ENCODE data around the gene C1R.
"Not testable (repeated sequence)": the region's sequence is repeated elsewhere in the genome, so short reads cannot be mapped to it uniquely, and the experiment has no call there.

Gene C1R

DNA sequence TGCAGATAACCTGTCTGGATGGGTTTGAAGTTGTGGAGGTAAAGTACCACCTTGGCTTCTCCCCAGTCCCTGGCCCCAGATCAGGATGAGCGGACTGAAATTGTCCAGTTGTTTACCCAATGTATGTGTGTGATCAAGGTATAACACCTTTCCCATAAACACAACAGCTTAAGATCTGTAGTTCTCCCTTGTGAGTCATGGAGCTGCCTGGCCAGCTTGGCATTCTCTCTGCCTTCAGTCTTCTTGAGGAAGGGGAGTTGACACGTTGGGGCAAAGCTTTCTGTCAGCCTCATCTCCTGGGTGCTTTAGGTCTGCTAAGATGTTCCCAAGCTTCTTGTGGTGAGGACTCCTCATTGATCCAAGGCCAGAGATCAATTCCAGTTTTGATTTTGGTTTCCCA is 25.6 kb downstream of the C1R start:
- DNase-seq (no peak), ATAC-seq (replicated peaks) (no peak)
- Mint-ChIP-seq H3K4me1 (ENCODE audit: low read depth in 2 of 2) (no peaks in the 10 kb centered on the region), H3K27me3 (peaks cover 33 to 58% of the 10 kb centered on the region in 2 donors), H3K36me3 (ENCODE audit: insufficient read depth) (no peaks in the 10 kb centered on the region), H3K4me3 (no peak overlapping the region), H3K27ac (no peak overlapping the region), H3K9me3 (no peaks in the 10 kb centered on the region)

DNA sequence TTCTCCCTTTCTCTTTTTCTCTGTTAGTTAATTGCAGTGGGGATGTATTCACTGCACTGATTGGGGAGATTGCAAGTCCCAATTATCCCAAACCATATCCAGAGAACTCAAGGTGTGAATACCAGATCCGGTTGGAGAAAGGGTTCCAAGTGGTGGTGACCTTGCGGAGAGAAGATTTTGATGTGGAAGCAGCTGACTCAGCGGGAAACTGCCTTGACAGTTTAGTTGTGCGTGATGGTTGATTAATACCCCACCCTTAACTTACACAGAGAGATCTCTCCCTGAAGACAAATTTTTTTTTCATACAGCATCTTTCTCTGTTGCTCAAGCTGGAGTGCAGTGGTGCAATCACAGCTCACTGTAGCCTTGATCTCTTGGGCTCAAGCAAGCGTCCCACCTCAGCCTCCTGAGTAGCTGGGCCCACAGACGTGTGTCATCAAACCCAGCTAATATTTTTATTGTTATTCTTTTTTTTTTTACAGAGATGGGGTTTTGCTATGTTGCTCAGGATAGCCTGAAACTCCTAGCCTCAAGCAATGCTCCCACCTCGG is 27.1 kb downstream of the C1R start:
- Mint-ChIP-seq H3K4me3 (no peak overlapping the region), H3K4me1 (ENCODE audit: low read depth in 2 of 2) (no peaks in the 10 kb centered on the region), H3K27me3 (peaks cover 42 to 58% of the 10 kb centered on the region in 2 donors), H3K36me3 (ENCODE audit: insufficient read depth) (no peaks in the 10 kb centered on the region), H3K27ac (no peak overlapping the region), H3K9me3 (no peaks in the 10 kb centered on the region)
- ATAC-seq (replicated peaks), result no peak
- no peak for DNase-seq

- peaks cover 45 to 58% of the 10 kb centered on the region in 2 donors for H3K27me3 Mint-ChIP-seq
- H3K4me1 Mint-ChIP-seq (ENCODE audit: low read depth in 2 of 2), result no peaks in the 10 kb centered on the region
- no peak for ATAC-seq (replicated peaks)
These were observed 27.7 kb downstream of the C1R start for GRCh38 chr12:7064516-7064915.

DNA sequence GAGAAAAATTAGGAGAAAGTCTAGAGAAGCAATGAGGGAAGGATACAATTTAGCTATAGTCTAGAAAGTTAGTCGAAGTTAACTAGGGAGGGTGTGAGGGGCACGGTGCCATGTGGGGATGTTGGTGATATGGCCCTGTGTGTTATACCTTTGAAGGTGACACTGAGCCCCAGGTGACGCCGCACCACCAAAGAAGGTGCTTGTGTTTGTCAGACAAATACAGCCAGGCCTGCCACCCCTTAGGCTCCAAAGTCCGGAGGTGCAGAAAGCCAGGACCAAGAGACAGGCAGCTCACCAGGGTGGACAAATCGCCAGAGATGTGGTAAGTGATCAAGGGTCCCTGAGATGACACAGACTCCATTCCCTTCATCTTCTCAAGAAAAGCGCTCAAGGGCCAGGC is 30.6 kb downstream of the C1R start:
- no peak for ATAC-seq (replicated peaks)
- peaks cover 48 to 62% of the 10 kb centered on the region in 2 donors for H3K27me3 Mint-ChIP-seq

More at GRCh38 chr12:7064516-7064915, 27.7 kb downstream of the C1R start:
- H3K27ac Mint-ChIP-seq, result no peak overlapping the region
- no peak overlapping the region for H3K4me3 Mint-ChIP-seq
- no peak for DNase-seq
- no peaks in the 10 kb centered on the region for H3K9me3 Mint-ChIP-seq
- H3K36me3 Mint-ChIP-seq (ENCODE audit: insufficient read depth), result no peaks in the 10 kb centered on the region

GRCh38 chr12:7061138-7061537 is 31.1 kb downstream of the C1R start:
- DNase-seq, result no peak
- ATAC-seq (replicated peaks), result no peak
- Mint-ChIP-seq H3K4me1 (ENCODE audit: low read depth in 2 of 2) (no peaks in the 10 kb centered on the region), H3K9me3 (no peaks in the 10 kb centered on the region), H3K27me3 (peaks cover 50 to 63% of the 10 kb centered on the region in 2 donors), H3K36me3 (ENCODE audit: insufficient read depth) (no peaks in the 10 kb centered on the region), H3K27ac (no peak overlapping the region), H3K4me3 (no peak overlapping the region)

More for the DNA sequence above, 30.6 kb downstream of the C1R start:
- no peaks in the 10 kb centered on the region for H3K36me3 Mint-ChIP-seq (ENCODE audit: insufficient read depth)
- H3K4me3 Mint-ChIP-seq, result no peak overlapping the region
- no peaks in the 10 kb centered on the region for H3K9me3 Mint-ChIP-seq
- DNase-seq, result no peak
- no peaks in the 10 kb centered on the region for H3K4me1 Mint-ChIP-seq (ENCODE audit: low read depth in 2 of 2)
- H3K27ac Mint-ChIP-seq, result no peak overlapping the region

GRCh38 chr12:7060353-7060954 is 31.8 kb downstream of the C1R start, which contains the start of gene C1S:
Gene C1S, plus strand, starts transcription at chr12:7060718. Its CDS starts 1,195 bp downstream, at chr12:7061913.
- Mint-ChIP-seq H3K4me3 (no peak within 1 kb of the TSS), H3K27ac (no peak within 1 kb of the TSS), H3K27me3 (peaks cover 52 to 70% of the 10 kb centered on the region in 2 donors), H3K36me3 (ENCODE audit: insufficient read depth) (no peaks in the 10 kb centered on the region), H3K4me1 (ENCODE audit: low read depth in 2 of 2) (no peaks in the 10 kb centered on the region), H3K9me3 (no peaks in the 10 kb centered on the region)
- ATAC-seq (replicated peaks) (no peak), DNase-seq (no peak)

DNA sequence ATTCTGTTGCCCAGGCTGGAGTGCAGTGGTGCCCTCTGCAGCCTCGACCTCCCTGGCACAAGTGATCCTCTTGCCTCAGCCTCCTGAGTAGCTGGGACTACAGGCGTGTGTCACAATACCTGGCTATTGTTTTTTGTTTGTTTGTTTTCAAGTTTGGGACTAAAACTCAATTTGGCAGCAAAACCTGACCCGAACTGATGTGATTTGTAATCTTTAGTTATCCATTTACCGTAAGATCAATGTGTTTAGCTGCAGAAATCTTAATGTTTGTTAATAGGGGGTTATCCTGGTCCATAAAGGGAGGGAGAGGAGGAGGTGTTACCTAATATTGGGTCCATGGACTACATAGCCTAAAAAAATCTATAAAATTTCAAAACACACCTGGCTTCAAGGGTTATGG is 32.5 kb downstream of the C1R start:
- no peak for DNase-seq
- ATAC-seq (replicated peaks), result no peak
- H3K4me1 Mint-ChIP-seq (ENCODE audit: low read depth in 2 of 2), result no peaks in the 10 kb centered on the region
- no peaks in the 10 kb centered on the region for H3K36me3 Mint-ChIP-seq (ENCODE audit: insufficient read depth)
- H3K9me3 Mint-ChIP-seq, result no peaks in the 10 kb centered on the region
- H3K4me3 Mint-ChIP-seq, result no peak overlapping the region
- no peak overlapping the region for H3K27ac Mint-ChIP-seq
- peaks cover 58 to 77% of the 10 kb centered on the region in 2 donors for H3K27me3 Mint-ChIP-seq

DNA sequence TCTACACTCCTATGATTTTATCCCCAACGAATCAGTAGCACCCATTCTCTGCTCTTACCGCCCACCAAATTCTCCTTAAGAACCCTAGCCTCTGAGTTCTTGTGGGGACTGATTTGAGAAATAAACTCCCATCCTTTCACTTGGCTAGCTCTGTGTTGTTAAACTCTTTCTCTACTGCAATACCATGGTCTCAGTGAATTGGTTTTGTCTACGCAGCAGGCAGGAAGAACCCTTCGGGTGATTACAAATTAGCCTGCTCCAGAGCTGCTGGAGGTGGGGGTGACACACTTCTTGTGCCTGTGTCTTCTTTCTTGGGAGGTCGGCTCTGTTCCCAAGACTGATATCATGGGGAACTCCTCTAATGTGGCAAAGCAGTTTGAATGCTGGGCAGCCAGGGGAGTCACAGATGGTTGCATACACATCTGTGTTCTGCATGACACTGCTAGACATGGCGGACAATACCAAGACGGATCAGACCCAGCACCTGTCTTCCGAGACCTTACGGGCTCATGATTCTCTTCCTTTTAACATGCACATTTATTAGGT is 33.3 kb downstream of the C1R start:
- H3K4me3 Mint-ChIP-seq, result no peak overlapping the region
- no peaks in the 10 kb centered on the region for H3K36me3 Mint-ChIP-seq (ENCODE audit: insufficient read depth)
- no peaks in the 10 kb centered on the region for H3K4me1 Mint-ChIP-seq (ENCODE audit: low read depth in 2 of 2)
- peaks cover 62 to 85% of the 10 kb centered on the region in 2 donors for H3K27me3 Mint-ChIP-seq
- no peak overlapping the region for H3K27ac Mint-ChIP-seq
- ATAC-seq (replicated peaks), result no peak
- no peaks in the 10 kb centered on the region for H3K9me3 Mint-ChIP-seq
- DNase-seq, result no peak

GRCh38 chr12:7058163-7058845 is 33.9 kb downstream of the C1R start:
- H3K27me3 Mint-ChIP-seq, result peaks cover 67 to 89% of the 10 kb centered on the region in 2 donors
- no peak overlapping the region for H3K4me3 Mint-ChIP-seq
- H3K9me3 Mint-ChIP-seq, result no peaks in the 10 kb centered on the region
- no peaks in the 10 kb centered on the region for H3K36me3 Mint-ChIP-seq (ENCODE audit: insufficient read depth)
- H3K27ac Mint-ChIP-seq, result no peak overlapping the region
- no peaks in the 10 kb centered on the region for H3K4me1 Mint-ChIP-seq (ENCODE audit: low read depth in 2 of 2)
- DNase-seq (no peak), ATAC-seq (replicated peaks) (no peak)

- not testable (repeated sequence) for H3K36me3 Mint-ChIP-seq (ENCODE audit: insufficient read depth); H3K4me1 Mint-ChIP-seq (ENCODE audit: low read depth in 2 of 2); ATAC-seq (replicated peaks); H3K4me3 Mint-ChIP-seq; DNase-seq; H3K9me3 Mint-ChIP-seq; H3K27ac Mint-ChIP-seq
- peaks cover 71 to 73% of the 10 kb centered on the region in 2 donors for H3K27me3 Mint-ChIP-seq
These were observed 36.5 kb downstream of the C1R start for GRCh38 chr12:7055736-7056135.

DNA sequence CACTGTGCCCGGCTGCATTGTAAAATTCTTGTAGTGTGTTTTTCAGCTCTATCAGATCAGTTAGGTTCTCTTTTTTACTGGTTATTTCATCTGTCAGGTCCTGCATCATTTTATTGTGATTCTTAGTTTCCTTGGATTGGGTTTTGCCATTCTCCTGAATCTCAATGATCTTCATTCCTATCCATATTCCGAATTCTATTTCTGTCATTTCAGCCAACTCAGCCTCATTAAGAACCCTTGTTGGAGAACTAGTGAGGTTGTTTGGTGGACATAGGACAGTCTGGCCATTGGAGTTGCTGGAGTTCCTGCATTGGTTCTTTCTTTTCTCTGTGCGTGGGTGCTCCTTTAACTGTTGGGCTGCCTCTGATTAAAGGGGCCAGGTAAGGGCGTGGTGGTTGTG is 37.3 kb downstream of the C1R start:
- Mint-ChIP-seq H3K4me1 (ENCODE audit: low read depth in 2 of 2) (no peaks in the 10 kb centered on the region), H3K27ac (no peak overlapping the region), H3K36me3 (ENCODE audit: insufficient read depth) (no peaks in the 10 kb centered on the region), H3K4me3 (no peak overlapping the region), H3K9me3 (no peaks in the 10 kb centered on the region), H3K27me3 (peaks cover 63 to 65% of the 10 kb centered on the region in 2 donors)
- ATAC-seq (replicated peaks) (no peak), DNase-seq (no peak)

GRCh38 chr12:7049973-7050372 is 42.3 kb downstream of the C1R start:
- not testable (repeated sequence) for H3K9me3 Mint-ChIP-seq; H3K27ac Mint-ChIP-seq; DNase-seq; H3K4me3 Mint-ChIP-seq; H3K36me3 Mint-ChIP-seq (ENCODE audit: insufficient read depth); ATAC-seq (replicated peaks); H3K4me1 Mint-ChIP-seq (ENCODE audit: low read depth in 2 of 2)
- H3K27me3 Mint-ChIP-seq, result peaks cover 14 to 26% of the 10 kb centered on the region in 2 donors

DNA sequence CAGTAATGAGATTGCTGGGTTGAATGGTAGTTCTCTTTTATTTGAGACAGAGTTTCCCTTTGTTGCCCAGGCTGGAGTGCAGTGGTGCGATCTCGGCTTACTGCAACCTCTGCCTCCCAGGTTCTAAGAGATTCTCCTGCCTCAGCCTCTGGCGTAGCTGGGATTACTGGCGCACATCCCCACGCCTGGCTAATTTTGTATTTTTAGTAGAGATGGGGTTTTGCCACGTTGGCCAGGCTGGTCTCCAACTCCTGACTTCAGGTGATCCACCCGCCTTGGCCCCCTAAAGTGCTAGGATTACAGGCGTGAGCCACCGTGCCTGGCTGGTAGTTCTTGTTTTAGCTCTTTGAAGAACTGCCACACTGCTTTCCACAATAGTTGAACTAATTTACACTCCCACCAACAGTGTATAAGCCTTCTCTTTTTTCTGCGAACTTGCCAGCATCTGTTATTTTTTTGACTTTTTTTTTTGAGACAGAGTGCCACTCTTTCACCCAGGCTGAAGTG is 42.7 kb downstream of the C1R start:
- H3K4me3 Mint-ChIP-seq; DNase-seq; H3K9me3 Mint-ChIP-seq; ATAC-seq (replicated peaks); H3K27ac Mint-ChIP-seq; H3K4me1 Mint-ChIP-seq (ENCODE audit: low read depth in 2 of 2); H3K36me3 Mint-ChIP-seq (ENCODE audit: insufficient read depth): not testable (repeated sequence)
- peaks cover 10 to 23% of the 10 kb centered on the region in 2 donors for H3K27me3 Mint-ChIP-seq
